ENCODE measurements around the gene SPEM3.

- no peak for TF ChIP-seq CTCF (conservative IDR thresholded peaks at IDR 0.05)
- TF ChIP-seq ZFX (IDR thresholded peaks at IDR 0.05), result no peak
These were observed 3.6 kb downstream of the SPEM3 start for GRCh38 chr17:7432296-7432695.

Measured in C4-2B (cell line).